ENCODE results near the gene C2orf78.
A peak's percentile ranks its signal among the peaks of the same experiment; 100 is the strongest.
"Not testable (repeated sequence)": the region's sequence is repeated elsewhere in the genome, so short reads cannot be mapped to it uniquely, and the experiment has no call there.

C2orf78 gene, protein sequence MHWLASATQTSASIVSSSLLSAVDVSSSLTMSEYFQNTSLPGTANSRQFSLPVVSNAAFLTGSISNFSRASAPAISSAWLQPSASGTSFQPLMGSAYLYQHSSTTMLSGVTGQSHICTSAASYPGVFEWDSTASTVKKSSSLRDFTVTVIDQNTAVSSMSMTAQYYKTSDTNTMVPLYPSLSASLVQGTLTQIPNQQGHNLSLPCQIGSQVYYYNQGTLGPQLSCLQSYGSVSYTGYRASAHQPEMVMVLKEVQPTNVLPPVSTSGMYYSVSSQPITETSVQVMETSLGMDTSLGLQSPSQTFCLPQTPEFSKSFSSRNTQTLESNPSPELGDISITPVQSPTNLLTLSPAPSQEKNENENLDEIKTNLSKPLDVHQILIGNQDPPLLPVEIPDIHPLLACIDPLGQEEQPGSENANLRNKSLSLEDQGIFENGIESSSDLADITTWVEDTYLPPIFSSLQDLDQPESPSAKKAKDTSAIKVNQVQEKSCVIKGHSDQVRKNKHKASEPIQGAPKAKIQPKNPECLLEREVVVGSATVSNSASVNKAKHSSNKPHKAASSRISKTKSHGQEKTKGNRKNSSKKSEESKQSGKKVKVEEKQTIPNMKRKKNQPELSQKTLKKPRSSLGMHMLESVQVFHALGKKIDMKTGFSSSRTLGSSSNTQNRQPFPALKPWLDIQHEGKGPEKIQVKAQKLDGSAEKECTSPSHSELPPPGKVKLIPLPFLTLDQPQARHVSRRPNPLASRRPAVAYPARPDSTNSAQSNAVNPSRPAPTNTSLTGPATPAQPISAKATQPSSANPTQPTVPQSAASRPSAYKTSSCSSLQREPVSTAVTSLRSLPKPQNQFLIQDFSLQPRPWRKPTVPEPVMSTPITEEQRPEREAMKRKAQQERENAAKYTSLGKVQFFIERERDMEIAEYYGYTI

DNA sequence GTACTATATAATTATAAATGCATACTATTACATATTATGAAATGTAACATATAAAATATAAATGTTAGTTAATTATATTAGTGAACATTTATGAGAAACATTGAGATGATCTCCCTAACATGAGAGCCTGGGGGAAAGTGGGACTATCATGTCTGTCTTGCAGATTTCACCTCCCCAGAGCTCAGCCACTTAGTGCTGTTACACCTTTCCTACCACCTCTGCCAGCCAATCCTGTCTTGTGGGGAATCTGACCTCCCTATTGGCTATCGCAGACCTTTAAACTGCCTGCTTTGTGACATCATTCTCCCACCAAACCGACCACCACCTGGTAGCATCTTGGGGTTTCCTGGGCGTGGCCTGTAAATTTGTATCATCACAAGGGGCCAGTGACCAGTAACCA, at the start of gene C2orf78:
Gene C2orf78, plus strand, starts transcription at position 301 of the 400 bp plus-strand sequence. CDS start 127 bp downstream, outside the sequence.
- DNase-seq, result not testable (repeated sequence)

DNA sequence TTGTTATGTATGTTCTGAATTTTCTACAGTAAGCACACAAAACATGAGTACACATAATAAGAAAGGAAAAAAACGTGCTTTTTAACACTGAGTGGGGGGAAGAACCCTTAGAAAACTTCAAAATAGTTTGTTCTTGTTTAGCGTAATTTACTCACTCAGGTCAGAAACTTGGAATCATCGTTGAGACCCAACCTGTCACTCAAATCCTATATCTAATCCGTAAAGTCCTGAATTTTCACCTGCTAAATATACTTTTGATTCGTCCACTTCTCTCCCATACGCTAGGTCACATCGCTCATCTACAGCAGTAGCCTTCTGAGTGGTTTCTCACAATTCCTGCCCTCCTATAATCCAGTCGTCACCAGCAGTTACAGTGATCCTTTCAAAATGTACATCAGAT, 47.6 kb upstream of the C2orf78 start:
- DNase-seq, result no peak

- DNase-seq, result peak; percentile 94
Observed at GRCh38 chr2:73736855-73737779, 46.9 kb upstream of the C2orf78 start, which contains the start of gene TPRKB. Gene TPRKB, minus strand, starts transcription at chr2:73737345. Its CDS starts 2,776 bp downstream, at chr2:73734569.

DNA sequence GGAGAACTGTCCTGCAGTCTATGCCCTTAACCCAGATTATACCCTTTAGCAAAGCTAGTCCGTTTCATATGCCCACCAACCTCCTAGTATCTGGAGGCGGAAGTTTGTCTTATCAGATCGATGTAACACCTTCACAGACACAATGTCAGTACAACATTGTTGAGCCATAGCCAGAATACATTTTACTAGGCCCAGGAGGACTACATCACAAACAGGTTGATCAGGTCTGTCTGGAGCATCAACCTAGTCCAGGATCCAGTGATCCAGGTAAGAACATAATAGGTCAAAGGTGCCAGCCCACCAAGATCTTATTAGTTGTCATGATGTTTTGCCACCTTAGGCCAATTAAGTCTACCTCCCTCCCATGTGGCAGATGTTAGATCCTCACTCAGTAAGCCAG, 44.9 kb upstream of the C2orf78 start:
- DNase-seq, result no peak

DNA sequence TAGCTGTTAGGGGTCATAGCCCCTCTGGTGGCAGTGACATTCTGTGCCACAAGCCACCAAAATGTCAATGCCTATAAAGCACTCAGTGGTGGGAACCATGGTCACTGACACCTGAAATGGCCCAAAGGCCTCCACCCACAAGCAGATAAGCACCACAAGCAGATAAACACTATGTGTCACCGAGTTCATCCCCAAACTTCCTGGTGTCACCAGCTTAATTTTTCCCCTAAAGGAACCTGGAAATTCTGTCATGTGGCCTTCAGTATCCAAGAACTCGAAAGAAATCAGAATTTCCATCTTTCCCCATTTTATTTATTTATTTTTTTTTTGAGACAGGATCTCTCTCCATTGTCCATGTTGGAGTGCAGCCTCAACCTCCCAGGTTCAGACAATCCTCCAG, 43.2 kb upstream of the C2orf78 start:
- no peak for DNase-seq

DNA sequence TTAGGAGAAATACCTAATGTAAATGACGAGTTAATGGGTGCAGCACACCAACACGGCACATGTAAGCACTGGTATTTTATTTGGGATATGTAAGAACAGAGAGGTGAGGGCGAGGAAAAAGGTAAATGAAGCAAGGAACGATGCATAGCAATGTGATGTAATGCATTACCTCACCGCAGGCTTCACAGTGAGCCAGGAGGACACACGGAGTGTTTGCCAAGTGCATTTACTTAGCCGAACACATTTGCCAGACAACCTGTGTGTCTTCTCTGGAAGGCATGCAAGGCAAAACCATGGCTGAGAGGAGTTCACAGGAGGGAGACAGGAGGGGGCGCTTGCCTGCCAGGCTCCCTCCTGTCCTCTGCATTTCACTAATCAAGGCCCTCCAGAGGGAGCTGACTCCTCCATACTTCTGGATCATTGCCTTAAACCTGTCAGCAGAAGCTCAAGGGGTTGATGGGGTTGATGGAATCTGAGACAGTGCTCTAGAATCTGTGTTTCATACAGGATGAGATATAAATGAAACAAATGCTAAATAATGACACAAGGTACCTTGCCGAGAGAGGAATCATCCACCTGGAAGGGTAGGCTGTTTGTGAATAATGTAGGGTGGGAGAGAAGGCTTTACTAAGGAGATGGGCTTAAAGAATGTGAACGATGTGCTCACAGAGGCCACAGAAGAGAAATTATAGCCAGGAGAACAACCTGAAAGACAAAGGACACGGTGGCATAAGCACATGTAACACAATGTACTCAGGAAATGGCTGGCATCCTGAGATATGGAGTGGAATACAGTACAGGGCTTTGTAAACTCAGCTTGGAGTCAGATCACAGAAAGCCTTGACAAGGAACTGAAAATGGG, 37.7 kb upstream of the C2orf78 start:
- DNase-seq, result no peak

DNA sequence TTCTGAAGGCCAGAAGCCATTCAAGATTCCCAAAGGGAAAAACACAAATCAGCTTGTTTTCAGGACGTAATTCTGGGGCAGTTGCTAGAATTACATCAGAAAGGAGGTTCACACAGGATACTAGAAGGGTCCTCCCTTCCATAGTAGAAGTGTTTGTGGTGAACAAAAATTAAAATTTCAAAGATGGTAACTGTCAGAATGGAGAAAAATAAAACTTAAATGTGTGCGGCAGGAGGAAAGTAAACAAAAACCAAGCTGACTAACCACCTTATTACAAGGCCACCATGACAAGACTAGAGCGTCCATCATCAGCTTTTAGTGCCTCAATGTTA, 37.1 kb upstream of the C2orf78 start:
- no peak for DNase-seq

GRCh38 chr2:73749314-73749713, 34.7 kb upstream of the C2orf78 start:
- DNase-seq, result no peak

DNA sequence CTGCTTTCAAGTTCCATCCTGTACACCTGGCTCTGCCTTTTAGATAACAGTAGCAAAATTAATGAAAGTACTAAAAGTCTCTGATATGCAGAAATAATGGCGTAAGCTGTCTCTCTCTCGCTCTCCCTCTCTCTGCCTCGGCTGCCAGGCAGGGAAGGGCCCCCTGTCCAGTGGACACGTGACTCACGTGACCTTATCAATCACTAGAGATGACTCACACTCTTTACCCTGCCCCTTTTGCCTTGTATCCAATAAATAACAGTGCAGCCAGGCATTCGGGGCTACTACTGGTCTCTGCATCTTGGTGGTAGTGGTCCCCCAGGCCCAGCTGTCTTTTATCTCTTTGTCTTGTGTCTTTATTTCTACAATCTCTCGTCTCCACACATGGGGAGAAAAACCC, 29.7 kb upstream of the C2orf78 start:
- not testable (repeated sequence) for DNase-seq

DNA sequence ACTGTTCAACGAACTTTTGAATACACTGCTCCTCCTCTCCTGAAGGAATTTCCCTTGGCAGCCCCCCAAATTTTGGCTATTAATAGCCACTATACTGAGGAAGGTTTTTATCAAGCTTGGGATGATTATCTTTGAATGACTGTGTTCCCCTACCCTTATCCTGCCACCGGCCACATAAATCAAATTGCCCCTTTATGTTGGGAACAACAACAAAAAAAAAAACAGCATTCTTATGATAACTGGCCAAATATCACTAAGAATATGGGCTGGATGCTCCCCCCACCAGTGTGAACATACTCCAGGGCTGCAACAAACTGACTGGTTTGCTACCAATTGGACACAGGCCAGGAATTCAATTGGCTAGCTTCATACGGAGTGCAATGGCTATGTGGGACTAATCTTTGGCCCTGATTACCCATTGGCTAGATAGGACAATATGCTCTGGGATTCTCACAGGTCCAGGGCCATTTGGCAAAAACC, 24.7 kb upstream of the C2orf78 start:
- DNase-seq, result no peak

- DNase-seq, result no peak
Observed at GRCh38 chr2:73759904-73760303, 24.1 kb upstream of the C2orf78 start.

- no peak for DNase-seq
Observed at GRCh38 chr2:73762571-73762970, 21.4 kb upstream of the C2orf78 start.

DNA sequence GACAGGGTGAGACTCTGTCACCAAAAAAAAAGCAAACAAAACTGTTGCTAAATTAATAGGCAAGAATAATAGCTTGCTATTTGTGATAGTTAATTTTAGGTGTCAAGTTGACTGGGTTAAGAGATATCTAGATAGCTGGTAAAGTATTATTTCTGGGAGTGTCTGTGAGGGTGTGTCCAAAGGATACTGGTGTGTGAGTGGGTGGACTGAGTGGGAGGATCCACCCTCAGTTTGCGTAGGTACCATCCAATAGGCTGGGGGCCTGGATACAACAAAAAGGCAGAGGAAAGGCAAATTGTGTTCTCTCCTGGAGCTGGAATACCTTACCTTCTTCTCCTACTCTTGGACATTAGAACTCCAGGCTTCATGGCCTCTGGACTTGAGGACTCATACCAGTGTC, 19.0 kb upstream of the C2orf78 start:
- DNase-seq, result no peak

- no peak for DNase-seq
Observed at GRCh38 chr2:73766349-73766748, 17.6 kb upstream of the C2orf78 start.

- no peak for DNase-seq
Observed at GRCh38 chr2:73766994-73767393, 17.0 kb upstream of the C2orf78 start.

- DNase-seq, result no peak
Observed at GRCh38 chr2:73770725-73771124, 13.3 kb upstream of the C2orf78 start.

DNA sequence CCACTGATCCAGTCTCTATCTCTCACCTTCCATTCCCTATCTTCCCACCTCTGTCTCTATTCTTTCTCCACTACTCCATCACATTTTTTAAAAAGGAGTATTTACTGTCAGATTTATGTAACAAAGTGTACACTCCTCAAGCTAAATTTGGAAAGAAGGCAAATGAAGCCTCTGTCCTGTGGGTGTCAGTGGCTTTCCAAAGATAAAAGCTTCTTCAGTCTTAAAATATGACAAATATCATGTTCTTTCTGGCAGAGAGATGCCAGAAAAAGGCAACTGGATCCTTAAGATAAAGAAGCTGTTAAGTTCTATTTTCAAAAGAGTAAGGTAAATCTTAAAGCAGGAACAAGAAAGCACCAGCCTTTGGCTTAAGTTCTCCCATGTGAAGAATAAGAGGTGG, 11.2 kb upstream of the C2orf78 start:
- no peak for DNase-seq

DNA sequence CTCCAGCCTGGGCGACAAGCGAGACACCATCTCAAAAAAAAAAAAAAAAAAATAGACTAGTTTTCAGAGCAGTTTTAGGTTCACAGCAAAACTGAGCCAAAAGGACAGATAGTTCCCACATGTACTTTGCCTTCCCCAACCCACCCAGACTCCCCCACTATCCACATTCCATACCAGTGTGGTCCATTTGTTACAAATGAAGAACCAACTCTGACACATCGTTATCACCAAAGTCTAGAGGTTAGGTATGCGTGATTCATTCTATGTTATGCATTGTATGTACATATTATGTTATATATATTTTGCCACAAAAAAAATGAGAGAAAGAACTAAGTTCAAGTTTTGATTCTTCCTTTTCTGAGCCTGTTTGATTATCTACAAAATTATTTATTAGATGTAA, 7.6 kb upstream of the C2orf78 start:
- no peak for DNase-seq

GRCh38 chr2:73776869-73777519, 7.0 kb upstream of the C2orf78 start:
- DNase-seq, result no peak

GRCh38 chr2:73778867-73779466, 5.0 kb upstream of the C2orf78 start:
- DNase-seq, result not testable (repeated sequence)

Data from stimulated activated CD4-positive, alpha-beta T cell treated with anti-CD3 and anti-CD28 coated beads, Interleukin-2, amount 100 ng/mL, for 48 hours (primary cell).